ENCODE data around the gene RFT1.
"Not testable (repeated sequence)": the region's sequence is repeated elsewhere in the genome, so short reads cannot be mapped to it uniquely, and the experiment has no call there.

The RFT1 gene

GRCh38 chr3:53151465-53151864 is 21.2 kb upstream of the RFT1 start:
- DNase-seq (ENCODE audit: low read depth, low spot score): no peak
- H3K4me3 ChIP-seq (ENCODE audit: low read length): no peak overlapping the region

- not testable (repeated sequence) for DNase-seq (ENCODE audit: low read depth, low spot score)
These were observed 20.8 kb upstream of the RFT1 start for GRCh38 chr3:53151086-53151438.

GRCh38 chr3:53150247-53151085 is 20.2 kb upstream of the RFT1 start:
- DNase-seq (ENCODE audit: low read depth, low spot score): no peak
- H3K4me3 ChIP-seq (ENCODE audit: low read length): no peak overlapping the region

More at GRCh38 chr3:53151086-53151438, 20.8 kb upstream of the RFT1 start:
- H3K4me3 ChIP-seq (ENCODE audit: low read length): not testable (repeated sequence)

- no peak for DNase-seq (ENCODE audit: low read depth, low spot score)
- no peak overlapping the region for H3K4me3 ChIP-seq (ENCODE audit: low read length)
These were observed 19.5 kb upstream of the RFT1 start for GRCh38 chr3:53149699-53150098.

DNA sequence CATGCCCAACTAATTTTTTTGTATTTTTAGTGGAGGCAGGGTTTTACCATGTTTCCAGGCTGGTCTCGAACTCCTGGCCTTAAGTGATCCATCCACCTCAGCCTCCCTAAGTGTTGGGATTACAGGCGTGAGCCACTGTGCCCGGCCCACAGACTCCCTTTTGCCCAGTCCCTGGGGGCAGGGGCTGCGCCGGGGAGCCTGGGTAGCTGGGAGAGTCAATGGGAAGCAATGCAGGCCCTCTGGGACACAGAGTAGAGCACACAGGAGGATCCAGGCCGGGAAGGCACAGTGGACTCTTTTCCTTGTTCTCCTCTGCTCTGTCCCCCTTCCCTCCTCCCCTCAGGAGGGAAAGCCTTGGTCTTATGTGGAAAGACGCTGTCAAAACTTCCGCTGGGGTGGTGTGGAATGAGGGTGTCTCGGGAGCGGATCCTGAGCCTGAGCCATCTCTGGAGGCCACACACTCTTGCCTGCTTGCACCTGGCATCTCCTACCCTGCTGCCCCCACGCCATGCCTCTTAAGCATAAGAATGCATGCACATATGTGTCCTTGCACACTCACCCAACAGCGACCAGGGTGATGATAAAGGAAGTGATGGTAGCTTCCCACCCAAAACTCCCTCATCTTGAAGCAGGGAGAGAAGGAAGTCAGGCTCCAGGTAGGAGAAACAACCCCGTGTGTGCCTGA is 18.9 kb upstream of the RFT1 start:
- no peak overlapping the region for H3K4me3 ChIP-seq (ENCODE audit: low read length)
- DNase-seq (ENCODE audit: low read depth, low spot score): no peak

DNA sequence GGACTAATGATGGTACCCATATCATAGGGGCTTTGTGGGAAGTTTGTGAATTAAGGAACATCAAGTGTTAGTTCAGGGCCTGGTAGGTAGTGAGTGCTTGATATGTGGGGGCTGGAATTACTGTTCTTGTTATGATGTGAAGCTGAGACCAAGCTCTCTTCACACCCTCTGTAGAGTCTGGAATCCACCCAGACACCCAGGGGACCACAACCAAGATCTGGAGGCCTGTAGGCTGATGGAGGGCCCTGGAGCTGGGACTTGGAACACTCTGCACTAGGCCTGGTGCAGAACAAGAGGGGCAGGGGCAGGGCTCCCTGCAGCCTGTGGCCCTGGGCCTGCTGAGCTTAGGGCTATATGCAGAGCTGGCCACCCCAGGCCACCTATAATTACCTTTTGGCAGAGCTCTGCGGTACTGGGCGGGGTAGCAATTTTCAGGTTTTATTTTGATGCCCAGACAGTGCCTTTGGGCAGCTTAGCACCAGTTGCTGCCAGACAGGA is 17.7 kb upstream of the RFT1 start:
- H3K4me3 ChIP-seq (ENCODE audit: low read length): no peak overlapping the region
- DNase-seq (ENCODE audit: low read depth, low spot score): no peak

GRCh38 chr3:53147151-53147902 is 17.1 kb upstream of the RFT1 start:
- no peak overlapping the region for H3K4me3 ChIP-seq (ENCODE audit: low read length)
- DNase-seq (ENCODE audit: low read depth, low spot score): no peak

GRCh38 chr3:53146319-53146891 is 16.2 kb upstream of the RFT1 start:
- H3K4me3 ChIP-seq (ENCODE audit: low read length): no peak overlapping the region
- DNase-seq (ENCODE audit: low read depth, low spot score): no peak

DNA sequence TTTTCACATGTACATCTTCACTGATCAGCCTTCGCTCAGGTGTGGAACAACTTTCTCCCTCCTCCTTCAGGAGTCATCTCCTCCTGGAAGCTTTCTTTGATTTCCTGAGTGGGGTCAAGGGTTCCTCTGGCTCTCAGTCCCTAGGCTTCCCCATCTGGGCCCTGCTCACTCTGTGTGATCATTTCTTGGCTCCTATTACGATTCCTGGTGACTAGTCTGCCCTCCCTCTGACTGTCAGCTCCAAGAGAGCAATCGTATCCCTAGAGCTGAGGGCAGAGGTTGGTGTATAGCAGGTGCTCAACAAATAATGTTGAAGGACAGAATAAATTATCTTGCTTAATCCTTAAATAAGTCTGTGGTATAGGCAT is 15.5 kb upstream of the RFT1 start:
- DNase-seq (ENCODE audit: low read depth, low spot score): no peak
- no peak overlapping the region for H3K4me3 ChIP-seq (ENCODE audit: low read length)

DNA sequence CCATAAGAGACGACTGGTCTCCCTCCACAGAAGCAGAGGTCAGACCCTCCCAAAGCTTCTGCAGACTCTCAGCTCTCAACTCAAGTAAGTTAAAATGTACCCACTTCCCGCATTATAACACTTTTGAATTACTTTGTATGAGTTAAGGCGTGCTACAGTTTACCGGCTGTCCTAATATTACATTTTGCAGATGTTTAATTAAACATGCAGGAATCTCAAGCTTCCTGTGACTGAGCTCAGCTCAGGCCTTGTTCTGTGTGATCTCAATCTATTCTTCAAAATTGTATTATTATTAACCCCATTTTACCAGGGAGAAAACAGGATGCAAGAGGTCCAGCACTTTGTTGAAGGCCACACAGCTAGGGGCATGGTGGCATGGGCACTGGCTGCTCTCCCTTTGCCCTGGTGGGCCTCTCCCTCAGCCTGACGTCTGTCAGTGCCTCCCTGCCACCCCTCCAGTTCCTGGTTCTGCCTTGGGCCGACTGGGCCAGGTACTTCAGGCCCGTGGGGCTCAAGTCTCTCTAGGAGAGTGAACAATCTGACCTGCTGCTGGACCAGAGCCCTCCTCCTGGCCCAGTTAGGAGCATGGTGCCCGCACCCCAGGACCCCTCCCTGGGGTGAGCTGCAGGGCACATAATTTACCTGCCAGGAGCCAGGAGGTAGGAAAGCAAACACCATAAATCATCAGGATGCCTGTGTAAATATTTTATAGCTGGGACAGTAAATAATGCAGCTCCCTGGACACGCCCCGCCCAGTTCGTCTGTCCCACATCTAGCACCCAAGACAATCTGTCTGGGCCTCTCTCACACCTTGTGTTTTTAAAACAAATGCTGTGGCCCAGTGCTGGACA is 14.9 kb upstream of the RFT1 start:
- DNase-seq (ENCODE audit: low read depth, low spot score): no peak
- no peak overlapping the region for H3K4me3 ChIP-seq (ENCODE audit: low read length)

DNA sequence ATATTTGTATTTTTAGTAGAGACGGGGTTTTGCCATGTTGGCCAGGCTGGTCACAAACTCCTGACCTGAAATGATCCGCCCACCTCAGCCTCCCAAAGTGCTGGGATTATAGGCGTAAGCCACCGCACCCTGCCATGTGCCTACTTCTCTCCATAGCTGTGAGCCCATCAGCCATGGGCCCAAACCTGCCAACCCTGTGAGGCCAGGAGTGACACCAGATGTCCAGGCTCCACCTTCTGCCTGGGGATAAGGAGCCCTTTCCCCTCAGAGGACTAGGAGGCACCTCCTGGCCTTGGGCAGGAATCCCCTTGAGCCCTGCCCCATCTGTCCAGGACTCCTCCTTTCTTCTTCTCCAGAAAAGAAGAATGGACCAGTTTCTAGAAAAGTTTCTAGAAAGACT is 14.2 kb upstream of the RFT1 start:
- DNase-seq (ENCODE audit: low read depth, low spot score): no peak
- no peak overlapping the region for H3K4me3 ChIP-seq (ENCODE audit: low read length)

- no peak overlapping the region for H3K4me3 ChIP-seq (ENCODE audit: low read length)
- no peak for DNase-seq (ENCODE audit: low read depth, low spot score)
These were observed 12.8 kb upstream of the RFT1 start for GRCh38 chr3:53142986-53143385.

DNA sequence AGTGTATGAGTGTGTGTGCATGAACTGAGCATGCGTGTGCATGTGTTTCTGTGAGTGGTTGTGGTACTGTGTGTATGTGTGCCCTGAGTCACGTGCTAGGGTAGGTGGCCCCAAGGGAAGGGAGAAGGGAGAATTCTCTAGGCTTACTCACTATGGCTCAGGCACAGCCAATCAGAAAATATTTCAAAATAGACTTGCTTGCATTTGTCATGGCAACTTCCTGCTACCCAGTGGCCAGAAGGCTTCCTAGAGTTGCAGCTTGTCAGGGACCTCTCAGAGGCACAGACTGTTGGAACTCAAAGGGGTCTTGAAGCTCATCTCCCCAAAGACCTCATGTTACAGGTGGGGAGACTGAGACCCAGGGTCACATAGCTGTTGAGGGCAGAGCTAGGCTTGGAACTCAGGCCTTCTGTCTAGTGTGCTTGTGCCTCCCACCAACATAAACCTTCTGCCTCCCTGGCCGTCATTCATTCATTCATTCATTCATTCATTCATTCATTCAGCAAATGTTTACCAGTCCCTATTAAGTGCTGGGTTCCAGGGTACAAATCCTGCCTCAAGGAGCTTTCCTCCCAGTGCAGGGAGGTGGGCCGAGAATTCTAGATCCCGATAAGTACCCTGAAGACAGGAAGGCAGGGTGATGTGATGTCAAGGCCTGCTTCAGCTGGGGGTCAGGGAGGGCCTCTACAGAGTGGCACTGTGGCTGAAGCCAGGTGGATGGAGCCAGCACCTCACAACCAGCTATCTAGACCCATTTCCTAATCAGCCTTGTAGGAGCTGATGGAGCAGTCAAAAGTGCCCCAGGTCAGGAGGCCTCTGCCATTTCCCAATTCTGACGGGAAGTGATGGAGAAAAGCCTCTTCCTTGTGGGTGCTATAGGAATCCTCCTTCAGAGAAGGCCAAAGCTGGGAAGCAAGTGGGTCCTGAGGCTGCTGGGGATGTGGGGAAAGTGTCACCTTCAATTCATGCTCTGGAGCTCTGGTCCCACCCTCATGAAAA is 10.9 kb upstream of the RFT1 start:
- H3K4me3 ChIP-seq (ENCODE audit: low read length): no peak overlapping the region
- DNase-seq (ENCODE audit: low read depth, low spot score): no peak

- DNase-seq (ENCODE audit: low read depth, low spot score): no peak
These were observed 9.9 kb upstream of the RFT1 start for GRCh38 chr3:53139906-53140846.

GRCh38 chr3:53137835-53138446 is 7.7 kb upstream of the RFT1 start:
- no peak for DNase-seq (ENCODE audit: low read depth, low spot score)
- no peak overlapping the region for H3K4me3 ChIP-seq (ENCODE audit: low read length)

More at GRCh38 chr3:53139906-53140846, 9.9 kb upstream of the RFT1 start:
- no peak overlapping the region for H3K4me3 ChIP-seq (ENCODE audit: low read length)

DNA sequence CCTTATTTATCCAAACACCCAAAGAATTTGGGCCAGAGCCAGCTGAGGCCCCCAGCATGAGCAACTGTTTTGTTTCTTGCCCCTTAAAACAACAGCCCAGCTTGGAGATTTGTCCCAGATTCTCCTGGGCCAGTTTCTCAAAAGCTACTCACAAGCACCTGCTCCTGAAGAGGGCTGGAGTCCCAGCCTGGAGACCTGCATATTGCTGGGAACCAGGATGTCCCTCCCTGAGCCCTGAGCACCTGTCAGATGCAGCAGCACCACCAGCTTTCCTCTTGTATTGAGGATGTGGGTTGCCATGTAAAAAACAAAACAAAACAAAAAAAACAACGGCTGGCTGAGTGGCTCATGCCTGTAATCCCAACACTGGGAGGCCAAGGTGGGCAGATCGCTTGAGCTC is 7.0 kb upstream of the RFT1 start:
- peak; percentile 37 for DNase-seq (ENCODE audit: low read depth, low spot score)
- no peak overlapping the region for H3K4me3 ChIP-seq (ENCODE audit: low read length)

All from Jurkat, Clone E6-1 (cell line).